ENCODE data around the gene CLDN3. TPM values are rescaled to one million over a fixed set of nuclear protein-coding genes. Genes with fewer than 3 reads are reported as not detected.

CLDN3 gene
- total and polyA plus RNA-seq, 2 donors (not counting 1 experiment from before 2014, with no cell fraction given) = not detected

DNA sequence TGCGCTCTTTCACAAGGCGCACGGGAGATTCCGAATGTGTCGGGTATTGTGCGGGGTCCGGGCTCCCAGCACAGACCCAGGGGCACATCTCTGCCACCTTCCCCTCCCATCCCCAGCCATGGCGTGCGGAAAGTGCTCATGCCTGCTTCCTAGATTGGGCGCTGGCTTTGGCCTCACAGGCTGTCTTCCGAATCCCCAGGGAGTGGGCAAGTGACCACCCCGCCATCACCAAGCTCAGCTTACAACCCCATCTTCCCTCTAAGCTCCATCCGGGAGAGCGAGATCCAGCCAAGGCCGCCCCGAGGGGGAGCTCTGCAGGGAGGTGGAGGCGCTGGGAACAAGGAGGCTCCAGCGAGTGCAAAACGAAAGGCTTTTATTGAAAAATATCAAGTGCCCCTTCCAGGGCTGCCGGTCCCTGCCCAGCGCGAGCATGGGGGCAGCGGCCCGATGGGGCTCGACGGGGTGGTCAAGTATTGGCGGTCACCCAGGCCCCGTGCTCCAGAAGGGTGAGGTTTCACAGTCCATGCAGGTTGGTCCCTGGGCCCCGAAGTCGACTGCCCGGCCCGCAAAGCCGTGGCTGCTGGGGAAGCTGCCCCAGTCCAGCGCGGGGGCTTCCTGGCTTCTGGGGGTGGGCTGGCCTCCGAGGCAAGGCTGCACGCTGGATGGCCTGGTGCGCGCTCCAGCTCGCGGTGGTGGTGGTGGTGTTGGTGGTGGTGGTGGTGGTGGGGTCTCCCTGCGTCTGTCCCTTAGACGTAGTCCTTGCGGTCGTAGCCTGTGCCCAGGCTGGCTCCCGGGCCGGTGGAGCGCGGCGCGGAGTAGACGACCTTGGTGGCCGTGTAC lies 1.2 kb downstream of the CLDN3 start:
- ATAC-seq (ENCODE audit: low read depth) = no peak
- Histone ChIP-seq H2AFZ (ENCODE audit: insufficient read depth, low read depth, low read length, poor library complexity, severe bottlenecking) (no peak overlapping the region), H3K27ac (ENCODE audit: low read length in 2 of 2) (no peak overlapping the region), H3K9ac (ENCODE audit: low read length) (no peak overlapping the region), H3K27me3 (replicated peaks in 1 of 4; ENCODE audit: control extremely low read depth in 1 of 4, control insufficient read depth in 3 of 4, insufficient read depth in 4 of 4, low read length in 3 of 4) (peaks cover 0 to 36% (median 18%) of the 10 kb centered on the region in 4 experiments), H3K4me3 (ENCODE audit: control extremely low read depth in 1 of 5, extremely low read depth in 1 of 5, insufficient read depth in 1 of 5, low read depth in 2 of 5, low read length in 4 of 5) (no peak overlapping the region), H4K20me1 (ENCODE audit: control insufficient read depth, insufficient read depth, low read length, poor library complexity, severe bottlenecking) (no peaks in the 10 kb centered on the region), H3K9me3 (ENCODE audit: control extremely low read depth in 1 of 3, control insufficient read depth in 2 of 3, insufficient read depth in 1 of 3, low read length in 2 of 3) (peaks cover 0 to 9% (median 0%) of the 10 kb centered on the region in 3 donors), H3K4me2 (replicated peaks; ENCODE audit: low read depth, low read length, poor library complexity, severe bottlenecking) (no peak overlapping the region), H3K79me2 (ENCODE audit: control insufficient read depth, insufficient read depth, low read length) (no peaks in the 10 kb centered on the region), H3K36me3 (replicated peaks in 1 of 2; ENCODE audit: control extremely low read depth in 1 of 2, control insufficient read depth in 1 of 2, extremely low read depth in 1 of 2, insufficient read depth in 2 of 2, low read length in 1 of 2) (no peaks in the 10 kb centered on the region), H3K4me1 (ENCODE audit: control insufficient read depth in 2 of 2, insufficient read depth in 2 of 2, low read length in 2 of 2) (peaks cover 14 to 15% of the 10 kb centered on the region in 2 donors)
- no peak overlapping the region for H3K4me3 Mint-ChIP-seq
- no peaks in the 10 kb centered on the region for H3K9me3 Mint-ChIP-seq (ENCODE audit: insufficient read depth)
- ChIA-PET POLR2A (interaction anchor here (0.5 kb wide), 1 partner anchor 36 kb away, joined by 3 read pairs; no protein-coding TSS in a partner anchor), CTCF (no interaction called here)
- DNase-seq = no peak
- H3K4me1 Mint-ChIP-seq = peaks cover 9% of the 10 kb centered on the region
- TF ChIP-seq EZH2 (IDR thresholded peaks at IDR 0.05; ENCODE audit: borderline replicate concordance, insufficient read depth, low read depth, low read length, poor library complexity, severe bottlenecking) = no peak
- TF ChIP-seq, protein P1, sequence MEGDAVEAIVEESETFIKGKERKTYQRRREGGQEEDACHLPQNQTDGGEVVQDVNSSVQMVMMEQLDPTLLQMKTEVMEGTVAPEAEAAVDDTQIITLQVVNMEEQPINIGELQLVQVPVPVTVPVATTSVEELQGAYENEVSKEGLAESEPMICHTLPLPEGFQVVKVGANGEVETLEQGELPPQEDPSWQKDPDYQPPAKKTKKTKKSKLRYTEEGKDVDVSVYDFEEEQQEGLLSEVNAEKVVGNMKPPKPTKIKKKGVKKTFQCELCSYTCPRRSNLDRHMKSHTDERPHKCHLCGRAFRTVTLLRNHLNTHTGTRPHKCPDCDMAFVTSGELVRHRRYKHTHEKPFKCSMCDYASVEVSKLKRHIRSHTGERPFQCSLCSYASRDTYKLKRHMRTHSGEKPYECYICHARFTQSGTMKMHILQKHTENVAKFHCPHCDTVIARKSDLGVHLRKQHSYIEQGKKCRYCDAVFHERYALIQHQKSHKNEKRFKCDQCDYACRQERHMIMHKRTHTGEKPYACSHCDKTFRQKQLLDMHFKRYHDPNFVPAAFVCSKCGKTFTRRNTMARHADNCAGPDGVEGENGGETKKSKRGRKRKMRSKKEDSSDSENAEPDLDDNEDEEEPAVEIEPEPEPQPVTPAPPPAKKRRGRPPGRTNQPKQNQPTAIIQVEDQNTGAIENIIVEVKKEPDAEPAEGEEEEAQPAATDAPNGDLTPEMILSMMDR (IDR thresholded peaks at IDR 0.05) = no peak
- intact Hi-C loops (cut with micrococcal nuclease) = no loop called here
- 57% methylated on average over 53 of the region's 53 CpGs for WGBS (ENCODE audit: insufficient coverage)
- H3K27me3 Mint-ChIP-seq = peaks cover 35% of the 10 kb centered on the region
- no peak overlapping the region for H3K27ac Mint-ChIP-seq

All from B cell (primary cell).